CD4-positive, alpha-beta T cell treated with Interleukin-6 for 4 hours (primary cell): ENCODE measurements around the gene MICU1.
"Not testable (repeated sequence)": the region's sequence is repeated elsewhere in the genome, so short reads cannot be mapped to it uniquely, and the experiment has no call there.

ENCODE experiments used
- DNase-seq: peaks from one replicate; pipeline ENCODE4 v3.0.0-alpha.2; 2020; ENCODE audit warnings: mixed read lengths

The MICU1 gene

DNA sequence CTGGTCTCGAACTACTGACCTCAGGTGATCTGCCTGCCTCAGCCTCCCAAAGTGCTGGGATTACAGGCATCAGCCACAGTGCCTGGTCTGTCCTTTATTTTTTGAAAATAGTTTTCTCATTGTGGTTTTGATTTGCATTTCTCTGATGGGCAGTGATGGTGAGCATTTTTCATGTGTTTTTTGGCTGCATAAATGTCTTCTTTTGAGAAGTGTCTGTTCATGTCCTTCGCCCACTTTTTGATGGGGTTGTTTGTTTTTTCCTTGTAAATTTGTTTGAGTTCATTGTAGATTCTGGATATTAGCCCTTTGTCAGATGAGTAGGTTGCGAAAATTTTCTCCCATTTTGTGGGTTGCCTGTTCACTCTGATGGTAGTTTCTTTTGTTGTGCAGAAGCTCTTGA is 182.9 kb downstream of the MICU1 start:
- not testable (repeated sequence) for DNase-seq

DNA sequence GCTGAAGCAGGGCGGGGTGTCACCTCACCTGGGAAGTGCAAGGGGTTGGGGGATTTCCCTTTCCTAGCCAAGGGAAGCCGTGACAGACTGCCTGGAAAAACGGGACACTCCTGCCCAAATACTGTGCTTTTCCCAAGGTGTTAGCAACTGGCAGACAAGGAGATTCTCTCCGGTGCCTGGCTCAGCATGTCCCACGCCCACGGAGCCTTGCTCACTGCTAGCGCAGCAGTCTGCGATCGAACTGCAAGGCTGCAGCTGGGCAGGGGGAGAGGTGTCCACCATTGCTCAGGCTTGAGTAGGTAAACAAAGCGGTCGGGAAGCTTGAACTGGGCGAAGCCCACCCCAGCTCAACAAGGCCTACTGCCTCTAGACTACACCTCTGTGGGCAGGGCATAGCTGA is 190.3 kb downstream of the MICU1 start:
- no peak for DNase-seq

DNA sequence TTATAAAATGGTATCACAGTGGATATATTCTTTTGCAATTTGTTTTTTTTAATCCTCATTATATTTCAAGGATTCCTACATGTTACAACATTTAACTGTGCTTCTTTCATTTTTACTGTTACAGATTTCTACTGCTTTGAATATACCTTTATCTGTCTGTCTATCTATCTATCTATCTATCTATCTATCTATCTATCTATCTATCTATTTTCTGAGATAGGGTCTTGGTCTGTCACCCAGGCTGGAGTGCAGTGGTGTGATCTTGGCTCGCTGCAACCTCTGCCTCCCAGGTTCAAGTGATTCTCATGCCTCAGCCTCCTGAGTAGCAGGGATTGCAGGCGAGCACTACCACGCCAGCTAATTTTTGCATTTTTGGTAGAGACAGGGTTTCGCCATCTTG is 194.9 kb downstream of the MICU1 start:
- not testable (repeated sequence) for DNase-seq

DNA sequence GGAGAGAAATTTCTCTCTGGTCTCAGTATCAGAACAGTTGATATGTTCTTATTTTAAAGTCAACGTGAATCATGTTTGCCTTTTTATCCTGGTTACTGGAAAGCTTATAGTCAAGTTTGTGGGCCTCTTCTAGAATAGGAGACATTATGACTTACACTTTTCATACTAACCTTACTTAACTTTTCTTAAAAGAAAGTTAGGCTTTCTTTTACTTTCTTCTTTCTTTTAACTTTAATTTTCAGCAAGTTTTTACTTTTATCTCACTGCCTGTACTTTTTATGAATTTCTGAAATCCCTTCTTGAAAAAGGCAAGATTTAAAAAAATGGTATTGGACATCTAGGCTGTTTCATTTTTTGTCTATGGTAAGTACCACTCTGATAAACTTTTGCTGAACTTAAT is 195.9 kb downstream of the MICU1 start:
- DNase-seq: no peak

DNA sequence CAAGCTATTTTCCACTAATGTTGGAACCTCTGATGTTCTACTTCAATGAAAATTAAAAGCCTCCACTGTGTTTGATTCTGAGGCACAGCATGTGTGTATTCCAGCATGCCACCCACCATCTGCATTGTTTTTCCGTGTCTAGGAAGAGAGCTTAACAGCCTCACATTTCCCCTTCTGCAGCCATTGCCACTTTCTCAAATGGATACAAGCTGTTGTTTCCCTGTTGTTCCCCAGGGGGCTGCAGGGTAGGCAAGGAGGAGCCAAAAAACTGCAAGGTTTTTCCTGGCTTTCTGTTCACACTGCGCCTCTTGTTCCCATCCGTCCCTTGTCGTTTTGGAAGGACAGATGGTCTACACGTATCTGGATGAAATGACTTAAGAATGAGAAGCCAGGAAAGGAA is 198.9 kb downstream of the MICU1 start:
- no peak for DNase-seq

DNA sequence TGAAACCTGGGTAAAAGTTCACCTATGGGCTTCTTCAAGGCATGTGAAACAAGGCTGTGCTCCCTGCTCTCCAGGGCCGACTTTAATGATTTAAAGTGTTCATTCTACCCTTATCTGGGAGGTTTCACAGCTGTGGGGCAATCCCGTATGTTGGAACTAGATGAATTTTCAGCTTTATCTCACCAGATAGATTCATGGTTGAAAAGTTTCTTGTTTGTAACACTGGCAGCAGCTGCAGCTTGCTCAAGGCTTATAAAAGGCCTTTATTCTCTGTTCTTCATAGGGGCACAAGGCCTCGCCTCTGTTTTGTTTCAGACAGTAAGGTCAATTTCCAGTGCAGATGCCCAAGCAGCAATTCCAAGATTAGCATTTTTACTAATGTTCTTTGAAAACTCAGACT is 200.7 kb downstream of the MICU1 start:
- no peak for DNase-seq

DNA sequence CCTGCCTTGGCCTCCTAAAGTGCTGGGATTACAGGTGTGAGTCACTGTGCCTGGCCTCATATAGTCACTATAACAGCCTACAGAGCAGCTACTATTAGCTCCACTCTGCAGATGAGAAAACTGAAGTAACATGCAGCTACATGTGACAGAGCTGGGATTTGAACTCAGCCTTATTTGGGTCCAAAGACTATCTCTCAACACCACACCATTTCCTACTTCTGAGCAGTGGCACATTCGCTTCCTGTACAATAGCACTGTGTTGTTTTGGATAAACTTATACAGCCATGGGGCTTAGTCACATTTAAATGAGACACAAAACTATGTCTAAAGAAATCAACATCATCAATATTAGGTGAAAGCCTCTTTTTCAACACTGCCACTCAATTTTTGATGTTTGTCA is 201.3 kb downstream of the MICU1 start:
- no peak for DNase-seq

DNA sequence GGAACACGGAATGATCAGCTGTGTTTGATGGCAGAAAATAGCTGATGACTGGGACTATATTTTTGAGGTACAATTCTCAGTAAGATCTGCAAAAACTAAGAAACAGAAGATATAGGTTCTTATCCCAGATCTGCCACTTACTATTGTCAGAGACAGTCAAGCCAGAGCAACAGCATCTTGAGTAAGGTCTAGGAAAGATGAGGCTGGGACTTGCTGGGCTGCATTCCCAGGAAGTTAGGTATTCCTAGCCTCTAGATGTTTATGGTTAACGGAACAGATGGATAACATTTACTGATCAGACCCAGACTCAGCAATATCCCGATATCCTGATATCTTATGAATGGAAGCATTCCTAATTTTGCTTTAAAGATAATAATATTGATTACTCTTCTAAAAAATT is 202.5 kb downstream of the MICU1 start:
- no peak for DNase-seq

DNA sequence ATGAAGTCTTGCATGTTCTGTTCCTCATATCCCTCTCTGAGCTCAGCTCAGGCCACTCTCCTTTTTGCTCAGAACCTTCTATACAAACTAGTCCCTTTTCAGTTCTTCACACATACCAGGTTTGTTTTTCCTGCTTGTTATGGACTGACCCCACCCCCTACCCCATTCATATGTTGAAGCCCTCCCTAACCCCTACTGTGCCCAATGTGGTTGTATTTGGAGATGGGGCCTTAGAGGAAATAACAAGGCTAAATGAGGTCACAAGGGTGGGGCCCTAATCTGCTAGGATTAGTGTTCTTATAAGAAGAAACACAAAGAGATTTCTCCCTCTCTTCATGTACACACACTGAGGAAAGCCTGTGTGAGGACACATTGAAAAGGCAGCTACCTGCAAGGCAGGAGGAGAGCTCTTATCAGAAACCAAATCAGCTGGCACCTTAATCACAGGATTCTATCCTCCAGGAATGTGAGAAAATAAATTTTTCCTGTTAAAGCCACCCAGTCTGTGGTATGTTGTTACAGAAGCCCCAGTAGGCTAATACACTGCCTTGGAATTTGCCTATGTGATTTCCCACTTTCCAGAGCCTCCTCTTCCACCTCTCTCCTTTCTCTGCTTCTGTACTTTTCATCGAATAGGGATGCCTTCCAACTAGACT is 203.9 kb downstream of the MICU1 start:
- DNase-seq: no peak

DNA sequence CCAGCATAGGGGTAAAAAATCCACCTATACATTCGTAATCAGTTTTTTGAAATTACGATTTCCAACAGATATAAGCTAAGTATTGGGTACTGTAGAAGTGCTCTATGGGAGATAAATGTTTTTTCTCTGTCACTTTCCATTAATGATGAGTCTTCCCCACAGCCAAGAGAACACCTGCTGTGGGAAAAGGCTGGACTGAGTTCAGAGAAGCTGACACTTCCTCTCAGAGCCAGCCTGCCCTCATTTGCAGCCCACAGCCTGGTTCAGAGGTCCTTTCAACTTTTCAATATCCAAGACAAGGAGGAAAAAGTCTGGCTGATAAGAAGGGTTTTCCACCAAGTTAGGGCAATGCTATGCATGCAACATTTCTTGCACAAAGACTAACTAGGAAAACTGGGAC is 206.6 kb downstream of the MICU1 start:
- DNase-seq: no peak

DNA sequence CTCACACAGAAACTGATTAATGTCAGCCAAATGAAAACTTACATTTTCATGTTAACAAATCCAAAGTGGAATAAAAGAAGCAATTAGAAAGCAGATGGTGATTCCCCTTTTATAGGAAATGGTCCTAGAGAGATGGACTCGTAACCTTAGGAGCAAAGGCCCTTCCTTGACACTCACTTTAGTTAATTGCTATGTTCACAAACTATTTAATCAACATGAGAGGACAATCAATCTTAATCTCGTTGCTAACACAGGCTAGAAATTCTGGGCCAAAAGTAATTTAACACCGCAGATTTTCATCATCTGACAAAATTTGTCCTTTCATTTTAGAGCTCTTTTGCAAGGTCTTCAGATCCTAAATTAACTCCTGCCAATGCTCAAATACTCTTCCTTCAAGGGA is 207.2 kb downstream of the MICU1 start:
- no peak for DNase-seq

DNA sequence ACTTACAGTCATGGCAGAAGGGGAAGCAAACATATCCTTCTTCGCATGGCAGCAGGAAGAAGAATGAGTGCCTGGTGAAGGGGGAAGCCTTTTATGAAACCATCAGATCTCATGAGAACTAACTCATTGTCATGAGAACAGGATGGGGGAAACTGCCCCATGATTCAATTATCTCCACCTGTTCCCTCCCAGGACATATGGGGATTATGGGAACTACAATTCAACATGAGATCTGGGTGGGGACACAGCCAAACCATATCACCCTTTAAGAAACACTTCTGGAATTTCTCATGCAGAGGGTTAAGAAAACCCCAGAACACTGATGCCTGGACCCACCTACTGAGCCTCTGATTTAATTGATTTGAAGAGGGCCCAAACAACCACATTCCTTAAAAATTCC is 207.9 kb downstream of the MICU1 start:
- DNase-seq: no peak

DNA sequence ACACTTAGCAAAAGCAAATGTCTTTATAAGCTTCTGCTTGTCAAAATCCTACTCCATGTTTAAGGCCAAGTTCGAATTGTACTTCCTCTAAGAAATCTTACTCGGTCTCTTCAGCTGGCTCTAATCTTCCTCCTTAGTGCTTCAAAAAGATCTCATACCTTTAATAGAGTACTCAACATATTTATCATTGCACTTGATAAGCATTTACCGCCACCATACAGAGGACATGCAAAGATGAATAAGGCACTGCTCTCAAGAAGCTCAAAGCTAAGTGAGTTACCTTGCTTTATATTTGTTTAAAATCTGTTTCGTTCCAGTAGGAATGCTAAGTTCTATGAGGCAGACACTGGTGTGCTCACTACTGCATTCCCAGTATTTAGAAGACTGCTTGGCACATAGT is 209.2 kb downstream of the MICU1 start:
- DNase-seq: no peak

DNA sequence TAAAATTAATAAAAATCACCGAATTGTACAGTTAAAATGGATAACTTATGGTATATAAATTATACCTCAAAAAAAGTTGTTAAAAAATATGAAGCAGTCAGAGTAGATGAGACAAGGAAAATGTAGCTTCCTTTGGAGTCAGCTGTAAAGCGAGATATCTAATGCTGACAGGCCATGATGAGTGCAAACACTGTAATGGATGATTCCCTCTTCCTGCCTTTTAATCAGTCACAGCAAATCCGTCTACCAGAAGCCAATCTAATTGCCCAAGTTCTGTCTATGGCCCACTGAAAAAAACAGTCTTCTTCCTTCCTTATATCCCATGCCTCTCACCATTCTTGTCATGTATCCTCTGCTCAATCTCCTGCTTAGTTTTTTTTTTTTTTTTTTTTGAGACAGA is 211.2 kb downstream of the MICU1 start:
- DNase-seq: no peak

DNA sequence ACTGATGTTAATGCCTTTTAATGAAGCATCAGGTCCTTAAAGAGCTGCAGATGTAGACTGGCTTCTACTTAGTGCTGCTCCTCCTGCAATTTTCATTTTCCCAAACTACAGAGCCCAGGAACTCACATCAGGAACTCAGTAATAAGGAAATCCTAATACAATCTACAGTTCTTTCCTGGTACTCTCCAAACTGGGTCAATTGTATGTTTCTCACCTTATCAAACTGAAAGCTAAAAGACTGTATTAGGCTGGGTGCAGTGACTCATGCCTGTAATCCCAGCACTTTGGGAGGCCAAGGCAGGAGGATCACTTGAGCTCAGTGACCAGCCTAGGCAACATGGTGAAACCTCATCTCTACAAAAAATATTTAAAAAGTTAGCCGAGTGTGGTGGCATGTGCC is 216.7 kb downstream of the MICU1 start:
- no peak for DNase-seq

DNA sequence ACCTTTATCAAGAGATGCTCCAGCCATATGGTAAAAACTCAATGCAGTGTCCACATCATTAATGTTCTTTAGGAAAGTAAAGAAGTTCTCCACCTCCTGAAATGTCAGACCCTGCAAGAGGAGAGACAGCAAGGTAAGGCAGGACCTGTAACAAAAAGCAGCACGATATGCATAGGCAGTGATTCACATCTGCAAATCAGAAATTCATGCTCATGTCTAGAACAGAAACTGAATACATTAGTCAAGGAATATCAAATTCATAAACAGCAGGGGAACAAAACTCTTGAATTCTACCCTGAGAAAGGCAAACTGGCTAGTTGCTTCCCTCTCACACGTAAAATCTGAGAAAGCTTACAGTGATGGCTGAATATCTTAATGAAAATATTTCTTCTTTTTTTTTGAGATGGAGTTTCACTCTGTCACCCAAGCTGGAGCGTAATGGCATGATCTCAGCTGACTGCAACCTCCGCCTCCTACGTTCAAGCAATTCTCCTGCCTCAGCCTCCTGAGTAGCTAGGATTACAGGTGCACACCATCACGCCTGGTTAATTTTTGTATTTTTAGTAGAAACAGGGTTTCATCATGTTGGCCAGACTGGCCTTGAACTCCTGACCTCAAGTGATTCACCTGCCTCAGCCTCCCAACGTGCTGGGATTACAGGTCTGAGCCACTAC is 217.8 kb downstream of the MICU1 start:
- DNase-seq: no peak

DNA sequence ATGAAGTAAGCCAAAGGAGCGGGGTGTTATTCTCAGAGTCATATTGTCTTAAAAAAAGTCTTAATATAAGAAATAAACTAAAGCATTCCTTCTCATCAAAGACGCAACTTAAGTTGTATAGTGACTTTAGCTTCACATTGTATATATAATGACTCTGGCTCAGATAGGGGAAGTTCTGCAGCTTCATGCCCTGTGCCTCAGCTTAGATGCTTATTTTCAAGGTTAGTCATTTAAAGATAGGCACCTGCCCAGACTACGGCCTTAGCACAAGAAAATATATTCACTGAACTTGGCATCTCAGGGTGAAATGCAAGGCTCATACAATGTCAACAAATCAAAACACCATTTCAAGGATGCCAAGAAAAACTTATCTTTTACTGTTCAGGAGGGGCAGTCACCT is 218.4 kb downstream of the MICU1 start:
- no peak for DNase-seq

DNA sequence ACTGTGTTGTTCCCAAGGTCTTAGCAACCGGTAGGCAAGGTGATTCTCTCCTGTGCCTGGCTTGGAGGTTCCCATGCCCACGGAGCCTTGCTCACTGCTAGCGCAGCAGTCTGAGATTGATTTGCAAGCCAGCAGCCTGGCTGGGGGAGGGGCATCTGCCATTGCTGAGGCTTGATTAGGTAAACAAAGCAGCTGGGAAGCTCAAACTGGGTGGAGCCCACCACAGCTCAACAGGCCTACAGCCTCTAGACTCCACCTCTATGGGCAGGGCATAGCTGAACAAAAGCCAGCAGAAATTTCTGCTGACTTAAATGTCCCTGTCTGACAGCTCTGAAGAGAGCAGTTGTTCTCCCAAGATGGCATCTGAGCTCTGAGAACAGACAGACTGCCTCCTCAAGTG is 230.3 kb downstream of the MICU1 start:
- DNase-seq: not testable (repeated sequence)

DNA sequence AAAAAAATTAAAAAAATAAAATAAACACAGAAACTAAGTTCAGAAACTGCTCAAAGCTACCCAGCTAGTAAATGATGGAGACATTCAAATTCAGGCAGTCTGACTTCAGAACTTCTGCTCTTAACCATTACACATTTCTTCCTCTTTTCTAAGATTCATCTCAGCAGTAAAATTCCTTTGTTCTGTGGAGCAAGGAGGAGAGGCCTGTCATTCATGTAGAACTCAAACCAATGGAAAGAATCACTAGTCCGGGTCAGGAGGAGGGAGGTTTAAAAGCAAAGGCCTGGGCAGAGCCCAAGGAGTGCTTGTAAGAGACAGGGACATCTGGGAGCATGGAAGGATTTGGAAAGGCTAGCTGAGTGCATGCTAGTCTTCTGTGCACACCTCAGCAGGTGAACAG is 233.3 kb downstream of the MICU1 start:
- DNase-seq: no peak

DNA sequence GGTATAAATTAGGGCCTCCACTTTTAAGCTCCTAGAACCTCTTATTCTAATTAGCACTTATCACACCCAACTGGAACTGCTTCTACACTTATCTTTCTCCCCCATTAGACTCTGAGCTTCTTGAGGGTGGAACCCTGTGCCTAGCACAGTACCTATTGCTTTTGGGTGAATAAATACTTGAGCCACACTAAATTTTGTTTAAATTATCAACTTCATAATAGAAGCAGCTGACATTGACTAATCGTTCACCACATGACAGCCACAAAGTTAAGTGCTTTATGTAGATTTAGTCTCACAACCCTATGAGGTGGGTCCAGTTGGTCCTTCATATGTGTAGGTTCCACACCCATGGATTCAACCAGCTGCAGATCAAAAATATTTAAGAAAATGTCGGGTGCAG is 235.1 kb downstream of the MICU1 start:
- DNase-seq: no peak

DNA sequence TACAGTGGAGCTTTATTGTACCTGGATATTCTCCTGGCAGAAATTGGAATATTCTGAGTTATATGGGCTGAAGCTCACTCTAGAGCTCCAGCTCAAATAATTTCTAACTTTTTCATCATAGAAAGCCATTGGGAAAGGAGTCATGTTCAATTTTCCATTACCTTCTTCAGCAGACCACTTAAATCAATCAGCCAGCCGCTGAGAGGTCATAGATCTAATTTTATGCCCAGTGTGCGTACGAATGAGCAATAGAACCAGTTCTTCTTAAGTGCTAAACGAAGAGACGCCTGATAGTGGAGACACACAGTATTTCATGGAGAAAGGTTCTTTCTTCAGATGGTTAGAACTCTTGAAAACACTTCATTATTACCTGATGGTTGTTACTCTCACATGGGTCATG is 236.2 kb downstream of the MICU1 start:
- DNase-seq: no peak

DNA sequence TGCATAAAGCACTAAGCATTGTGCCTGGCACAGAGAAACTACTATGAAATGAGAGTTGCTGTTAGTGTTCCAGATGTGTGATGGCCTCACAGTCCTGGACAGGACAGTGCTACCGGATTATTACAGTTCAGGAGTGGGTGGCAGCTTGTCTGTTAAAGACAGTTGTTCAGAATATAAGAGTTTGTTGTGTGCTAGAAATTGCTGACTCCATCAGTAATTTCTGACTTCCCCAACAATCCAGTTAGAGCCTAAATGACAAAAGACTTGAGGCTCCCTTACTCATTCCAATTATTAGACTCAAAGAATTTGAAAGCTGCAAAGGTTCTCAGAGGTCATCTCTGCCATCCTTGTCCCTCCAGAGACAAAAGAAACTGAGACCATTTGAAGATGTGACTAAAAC is 236.9 kb downstream of the MICU1 start:
- no peak for DNase-seq

DNA sequence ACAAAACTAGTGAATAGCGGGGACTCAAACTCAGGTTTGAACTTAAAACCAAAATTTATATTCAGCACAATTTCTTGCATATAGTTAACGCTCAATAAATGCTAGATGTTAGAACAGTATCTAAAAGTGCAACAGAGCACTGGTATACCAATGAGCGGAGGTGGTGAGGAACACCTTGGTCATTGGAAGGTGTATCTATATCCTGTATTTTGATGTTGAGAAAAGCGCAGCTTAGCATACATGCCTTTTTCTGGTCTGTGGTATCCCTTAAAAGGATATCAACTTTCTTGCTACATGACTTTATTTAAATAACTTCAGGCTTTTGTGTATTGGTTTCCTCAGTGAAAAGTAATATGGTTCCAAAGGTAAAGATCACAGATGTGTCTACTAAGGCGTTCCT is 237.8 kb downstream of the MICU1 start:
- no peak for DNase-seq

DNA sequence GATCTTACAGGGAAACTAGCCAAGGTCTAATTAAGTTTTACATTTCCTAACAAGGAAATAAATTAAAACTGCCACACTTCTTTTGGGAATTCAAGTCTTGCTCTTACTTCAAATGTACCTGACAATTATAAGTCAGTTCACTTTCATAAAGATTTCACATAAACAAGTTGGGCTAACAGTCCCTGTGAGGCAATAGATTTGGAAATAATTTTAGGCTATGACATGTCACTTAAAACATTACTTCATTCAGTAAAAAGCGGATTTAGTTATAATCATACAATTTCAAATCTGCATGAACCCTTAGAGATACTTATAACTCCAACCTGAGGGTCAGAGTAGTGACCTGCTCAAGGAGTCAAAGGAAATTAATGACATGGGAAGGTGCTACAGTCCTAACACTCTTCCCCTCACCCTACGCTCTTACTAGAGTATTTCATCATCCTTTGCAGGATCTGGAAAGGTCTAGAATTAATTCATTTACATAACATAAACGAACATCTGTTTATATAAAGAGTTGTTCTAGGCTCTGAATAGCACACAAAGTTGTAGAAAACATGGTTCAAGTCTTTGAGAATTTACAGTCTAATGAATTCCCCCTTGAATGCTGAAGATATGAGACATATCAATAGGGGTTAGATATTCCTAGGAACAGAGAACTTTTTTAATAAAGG is 238.8 kb downstream of the MICU1 start:
- DNase-seq: no peak

DNA sequence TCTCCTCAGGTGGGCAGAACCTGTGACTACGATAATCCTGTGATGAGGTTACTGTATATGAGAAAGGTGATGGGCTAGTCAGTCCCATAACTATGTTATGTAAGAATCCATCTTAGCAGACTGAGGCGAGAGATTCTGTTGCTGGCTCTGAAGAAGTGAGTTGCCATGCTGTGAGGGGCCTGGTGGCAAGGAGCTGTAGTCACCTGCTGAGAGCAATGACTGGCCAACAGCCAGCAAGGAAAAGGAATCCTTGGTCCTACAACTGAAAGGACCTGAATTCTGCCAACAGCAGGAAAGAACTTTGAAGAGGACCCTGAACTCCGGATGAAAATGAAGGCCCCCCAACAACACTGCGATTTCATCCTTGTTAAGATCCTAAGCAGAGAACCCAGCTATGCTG is 240.2 kb downstream of the MICU1 start:
- DNase-seq: no peak
